HL-60/S4 treated with phorbol 12-myristate 13-acetate at 8.2 ng/mL for 4 days and 3 days (cell line): ENCODE results near the gene WBP2.

Experiments used
- in situ Hi-C: fragments of 300-500 bp; cut with MboI; formaldehyde crosslinking; loops from 2 replicates; pipeline ENCODE4 v1.15.0; 2022; ENCODE audit warnings: low sequenced_read_pairs

WBP2 gene

DNA sequence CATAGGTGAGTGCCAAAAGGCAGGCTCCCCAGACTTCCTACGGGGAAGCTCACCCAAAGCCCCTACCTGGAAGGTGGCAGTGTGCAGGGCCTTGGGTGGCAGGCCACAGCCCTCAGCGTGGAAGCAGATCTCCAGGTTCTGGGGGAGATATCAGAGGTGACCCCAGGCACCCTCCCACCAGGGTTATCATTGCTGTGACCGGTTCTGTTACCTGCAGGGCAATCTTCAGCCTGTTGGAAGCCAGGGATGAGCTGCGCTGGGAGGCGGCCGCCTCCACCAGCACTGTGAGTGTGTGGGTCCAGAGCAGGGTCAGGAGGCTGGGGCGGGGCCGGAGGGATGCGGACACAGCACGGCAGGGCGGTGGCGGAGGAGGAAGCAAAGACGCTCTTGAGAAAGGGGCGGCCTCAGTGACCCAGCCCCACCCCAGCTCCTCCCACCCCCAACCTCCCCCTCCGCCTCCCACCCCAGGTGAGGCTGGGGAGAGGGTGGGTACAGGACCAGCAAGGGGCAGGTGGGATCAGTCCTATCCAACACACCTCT, 24.0 kb downstream of the WBP2 start:
- in situ Hi-C loops, result no loop called here

DNA sequence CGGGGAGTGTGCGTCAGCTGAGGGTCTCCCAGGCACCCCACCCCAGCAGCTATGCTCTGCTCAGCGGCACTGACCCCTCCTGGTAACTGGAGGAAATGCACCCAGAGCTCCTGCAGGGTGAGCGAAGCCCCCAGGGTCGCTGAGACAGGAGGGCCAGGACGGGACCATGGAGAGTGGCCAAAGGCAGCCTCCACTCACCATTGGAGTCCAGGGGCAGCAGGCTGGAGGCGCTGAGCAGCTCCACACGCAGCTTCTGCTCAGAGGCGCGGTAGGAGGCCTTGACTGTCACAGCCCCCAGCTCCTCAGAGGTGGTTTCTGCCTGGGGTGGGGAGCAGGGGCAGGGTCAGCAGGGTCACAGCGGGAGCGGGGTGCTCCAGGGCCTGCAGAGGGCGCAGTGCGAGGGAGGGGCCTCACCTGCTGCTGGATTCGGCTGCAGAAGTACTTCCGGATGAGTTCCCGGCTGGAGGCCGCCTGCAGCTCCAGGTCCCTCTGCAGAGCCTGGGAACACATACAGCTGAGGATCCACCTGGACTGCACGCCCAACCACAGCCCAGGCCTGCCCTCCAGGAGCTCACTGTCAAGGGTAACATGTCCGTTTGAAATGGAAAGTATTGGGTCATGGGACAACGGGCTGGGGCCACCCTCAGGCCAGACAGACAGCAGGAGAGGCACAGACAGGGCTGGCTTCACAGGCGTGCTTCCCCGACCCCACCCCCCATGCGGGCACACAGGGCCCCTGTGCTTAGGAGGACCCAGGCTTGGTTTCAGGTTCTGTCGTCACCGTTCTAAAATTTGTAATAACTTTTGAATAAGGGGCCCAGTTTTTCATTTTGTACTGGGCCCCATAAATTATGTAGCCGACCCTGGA, 24.7 kb downstream of the WBP2 start:
- in situ Hi-C loops, result no loop called here

DNA sequence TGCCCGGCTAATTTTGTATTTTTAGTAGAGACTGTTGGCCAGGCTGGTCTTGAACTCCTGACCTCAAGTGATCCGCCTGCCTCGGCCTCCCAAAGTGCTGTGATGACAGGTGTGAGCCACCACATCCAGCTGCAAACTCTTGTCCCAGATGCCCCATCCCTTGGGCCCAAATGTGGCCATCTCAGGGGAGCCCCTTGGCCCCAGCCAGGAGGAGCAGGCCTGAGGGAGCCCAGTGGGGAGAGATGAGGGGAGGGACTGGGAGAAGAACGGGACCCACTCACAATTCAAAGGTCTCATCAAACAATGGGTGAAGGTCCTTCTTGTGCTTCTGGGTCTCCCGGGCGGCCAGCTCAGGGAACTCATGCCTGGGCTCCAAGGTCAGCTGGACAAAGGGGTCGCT, 25.4 kb downstream of the WBP2 start:
- in situ Hi-C loops, result no loop called here

DNA sequence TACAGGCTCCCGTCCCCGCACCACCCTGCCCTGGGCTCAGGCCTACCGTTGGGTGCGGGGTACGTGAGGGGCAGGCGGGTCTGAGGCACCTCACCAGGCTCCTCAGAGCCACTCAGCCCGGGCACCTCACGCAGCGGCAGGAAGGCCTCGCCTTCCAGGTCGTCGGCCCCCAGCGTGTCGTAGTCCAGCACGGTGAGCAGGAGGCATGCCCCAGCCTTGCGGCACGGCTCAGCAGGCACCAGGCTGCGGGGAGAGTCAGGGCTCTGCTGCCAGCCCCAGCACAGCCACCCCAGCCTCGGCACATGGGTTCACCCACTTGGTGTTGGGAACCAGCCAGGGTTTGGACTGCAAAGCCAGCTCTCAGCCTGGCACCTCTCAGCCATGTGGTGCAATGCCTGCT, 26.4 kb downstream of the WBP2 start:
- in situ Hi-C loops, result no loop called here

DNA sequence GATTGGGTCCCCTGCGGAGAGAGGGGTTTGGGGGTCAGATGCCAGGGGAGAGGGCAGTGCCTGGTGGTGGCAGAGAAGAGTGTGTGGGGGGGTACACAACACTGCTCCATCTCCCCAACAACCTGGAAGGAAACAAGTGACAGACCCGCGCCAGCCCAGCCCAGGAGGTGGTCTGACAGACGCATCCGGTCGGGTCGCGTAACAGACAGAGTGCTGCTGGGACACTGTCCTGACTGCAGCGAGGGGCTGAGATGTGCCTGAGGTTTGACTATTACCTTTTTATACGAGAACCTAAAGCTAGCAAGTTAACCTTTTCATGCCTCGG, 27.1 kb downstream of the WBP2 start:
- in situ Hi-C loops, result no loop called here

DNA sequence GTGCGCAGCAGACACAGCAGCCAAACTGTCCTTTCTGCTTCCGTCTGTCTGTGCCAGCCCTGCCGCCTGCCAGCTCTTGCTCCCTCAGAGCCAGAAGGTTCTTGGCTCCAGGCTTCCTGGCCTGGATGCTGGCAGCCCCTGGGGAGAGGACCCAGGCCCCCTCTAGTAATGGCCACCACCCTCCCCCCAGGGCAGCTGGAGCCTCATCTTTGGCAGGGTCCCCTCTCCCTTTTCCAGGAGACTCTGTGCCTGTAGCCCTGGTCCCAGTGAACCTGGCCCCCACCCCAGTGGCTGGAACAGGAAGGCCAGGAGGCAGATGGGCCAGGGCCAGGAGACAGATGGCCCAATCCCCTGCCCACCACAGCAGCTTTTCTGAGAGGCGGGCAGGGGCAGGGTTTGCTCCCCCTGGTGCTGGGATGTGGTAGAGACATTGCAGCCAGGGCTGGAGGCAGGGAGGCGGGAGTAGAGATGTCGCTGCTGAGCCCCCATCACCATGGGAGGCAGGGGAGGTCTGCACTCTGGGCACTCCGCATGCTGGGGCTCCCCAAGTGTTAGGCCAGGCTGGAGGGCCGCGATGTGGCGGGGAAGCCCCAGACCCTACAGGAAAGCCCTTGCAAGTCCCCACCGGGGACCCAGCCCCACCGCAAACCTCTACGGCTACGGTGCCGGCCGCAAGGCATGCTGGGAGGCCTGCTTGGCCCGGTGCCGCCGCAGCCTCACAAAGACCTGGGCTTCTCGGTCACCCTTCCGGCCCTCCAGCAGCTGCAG, 27.6 kb downstream of the WBP2 start:
- in situ Hi-C loops, result no loop called here

DNA sequence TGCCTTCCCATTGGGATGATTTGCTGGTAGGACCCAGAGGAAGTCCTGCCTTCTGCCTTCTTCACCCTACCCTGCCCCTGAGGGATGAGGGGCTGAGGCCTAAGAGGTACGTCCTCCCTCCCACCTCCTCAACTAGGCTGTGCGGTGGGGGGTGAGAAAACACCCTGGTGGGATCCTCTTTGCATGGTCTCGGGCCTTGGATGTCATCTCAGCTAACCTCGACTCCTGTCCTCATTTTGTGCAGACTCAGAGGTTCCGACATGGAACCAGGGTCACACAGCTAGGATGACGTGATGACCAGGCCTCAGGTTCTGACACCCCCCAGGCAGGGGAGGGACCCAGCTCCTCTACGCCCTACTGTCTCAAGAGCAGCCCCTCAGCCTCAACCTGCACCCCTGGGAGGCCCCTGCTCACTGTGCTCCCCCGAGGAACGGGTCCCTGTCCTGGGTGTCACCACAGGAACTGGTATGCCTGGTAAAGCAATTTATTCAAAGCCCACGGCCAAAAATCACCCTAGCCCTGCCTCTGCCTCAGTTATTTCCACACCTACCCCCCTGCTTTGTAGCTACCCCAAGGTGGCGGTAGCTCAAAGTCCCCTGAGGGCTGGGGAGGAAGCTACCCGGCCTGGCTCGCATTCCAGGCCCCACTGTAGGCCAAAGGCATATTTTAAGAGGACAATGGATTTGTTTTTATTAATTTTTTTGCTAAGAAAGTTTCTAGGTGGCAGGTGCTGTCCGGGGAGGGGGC, 28.4 kb downstream of the WBP2 start:
- in situ Hi-C loops, result no loop called here

DNA sequence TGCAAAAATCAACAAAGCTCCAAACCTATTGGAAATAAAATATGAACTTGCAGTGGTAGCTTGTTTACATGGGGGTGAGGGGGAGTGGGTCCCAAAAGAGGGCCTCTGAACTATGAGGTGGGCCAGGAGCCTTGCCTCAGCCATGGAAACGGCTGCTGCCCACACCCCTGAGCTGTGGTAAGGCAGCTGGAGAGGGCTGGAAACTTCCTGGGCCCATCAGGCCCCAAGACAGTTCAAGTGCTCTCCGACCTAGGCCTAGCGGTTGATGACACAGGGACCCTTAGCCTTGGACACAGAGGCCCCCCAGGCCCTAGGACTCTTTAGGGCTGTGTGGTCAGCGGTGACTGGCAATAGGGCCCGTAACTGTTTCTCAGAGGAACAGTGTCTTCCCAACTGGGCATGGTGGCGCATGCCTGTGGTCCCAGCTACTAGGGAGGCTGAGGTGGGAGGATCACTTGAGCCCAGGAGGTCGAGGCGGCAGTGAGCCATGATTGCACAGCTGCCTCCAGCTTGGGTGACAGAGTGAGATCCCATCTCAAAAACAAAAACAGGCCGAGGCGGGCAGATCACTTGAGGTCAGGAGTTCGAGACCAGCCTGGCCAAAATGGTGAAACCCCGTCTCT, 29.3 kb downstream of the WBP2 start:
- in situ Hi-C loops, result no loop called here

DNA sequence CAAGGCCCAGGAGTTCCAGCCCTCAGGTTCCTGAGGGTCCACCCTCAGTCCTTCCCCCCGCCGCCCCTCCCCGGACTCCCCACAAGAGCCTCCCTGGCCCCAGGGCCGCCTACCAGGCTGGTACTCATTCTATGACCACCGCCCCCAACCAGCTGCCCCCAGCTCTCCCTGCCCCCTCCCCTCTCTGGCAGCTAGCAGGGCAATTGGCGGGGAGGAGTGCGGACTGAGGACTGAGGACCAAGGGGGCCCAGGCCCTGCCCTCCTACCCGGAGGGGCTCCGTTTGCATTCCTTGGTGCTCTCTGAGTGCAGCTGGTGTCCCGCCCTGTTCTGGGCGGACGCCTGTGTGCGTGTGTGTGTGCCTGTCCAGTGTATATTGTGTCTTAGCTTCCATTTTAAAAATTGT, 30.0 kb downstream of the WBP2 start:
- in situ Hi-C loops, result no loop called here

DNA sequence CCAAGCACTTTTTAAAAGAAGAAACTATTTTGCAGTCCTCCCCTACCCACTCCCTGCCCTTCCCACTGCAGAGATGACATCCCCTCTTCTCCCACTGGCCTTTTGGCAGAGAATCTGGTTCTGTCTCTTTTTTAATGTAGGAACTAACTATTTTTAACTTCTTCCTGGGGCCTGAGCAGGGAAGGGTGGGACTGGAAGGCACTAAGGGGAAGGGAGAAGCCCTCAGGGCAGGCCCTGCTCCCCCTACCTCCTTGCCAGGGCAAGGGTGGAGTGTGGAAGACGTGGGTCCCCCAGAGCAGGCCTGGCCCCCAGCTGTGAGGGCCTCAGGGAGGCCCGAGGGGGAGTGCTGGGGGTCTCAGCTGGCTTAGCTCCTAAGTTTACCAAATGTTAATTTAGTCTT, 30.5 kb downstream of the WBP2 start:
- in situ Hi-C loops, result no loop called here

DNA sequence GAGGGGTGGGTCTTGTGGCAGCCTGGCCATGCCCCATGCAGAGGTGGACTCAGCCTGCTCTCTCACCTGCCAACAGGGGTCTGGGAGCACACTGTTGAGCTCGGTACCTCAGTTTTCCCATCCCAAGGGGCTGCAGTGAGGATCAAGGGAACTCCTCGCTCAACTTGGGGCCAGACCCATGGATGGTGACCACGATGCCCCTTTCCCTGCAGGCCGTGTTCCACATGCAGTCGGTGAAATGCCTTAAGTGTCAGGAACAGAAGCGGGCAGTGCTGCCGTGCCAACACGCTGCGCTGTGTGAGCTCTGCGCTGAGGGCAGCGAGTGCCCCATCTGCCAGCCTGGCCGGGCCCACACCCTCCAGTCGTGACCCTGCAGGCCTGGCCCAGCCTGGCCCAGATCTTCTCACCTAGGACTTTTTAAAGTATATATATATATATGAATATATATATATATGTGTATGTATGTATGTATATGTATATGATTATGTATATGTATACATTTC, 31.0 kb downstream of the WBP2 start:
- in situ Hi-C loops, result no loop called here

DNA sequence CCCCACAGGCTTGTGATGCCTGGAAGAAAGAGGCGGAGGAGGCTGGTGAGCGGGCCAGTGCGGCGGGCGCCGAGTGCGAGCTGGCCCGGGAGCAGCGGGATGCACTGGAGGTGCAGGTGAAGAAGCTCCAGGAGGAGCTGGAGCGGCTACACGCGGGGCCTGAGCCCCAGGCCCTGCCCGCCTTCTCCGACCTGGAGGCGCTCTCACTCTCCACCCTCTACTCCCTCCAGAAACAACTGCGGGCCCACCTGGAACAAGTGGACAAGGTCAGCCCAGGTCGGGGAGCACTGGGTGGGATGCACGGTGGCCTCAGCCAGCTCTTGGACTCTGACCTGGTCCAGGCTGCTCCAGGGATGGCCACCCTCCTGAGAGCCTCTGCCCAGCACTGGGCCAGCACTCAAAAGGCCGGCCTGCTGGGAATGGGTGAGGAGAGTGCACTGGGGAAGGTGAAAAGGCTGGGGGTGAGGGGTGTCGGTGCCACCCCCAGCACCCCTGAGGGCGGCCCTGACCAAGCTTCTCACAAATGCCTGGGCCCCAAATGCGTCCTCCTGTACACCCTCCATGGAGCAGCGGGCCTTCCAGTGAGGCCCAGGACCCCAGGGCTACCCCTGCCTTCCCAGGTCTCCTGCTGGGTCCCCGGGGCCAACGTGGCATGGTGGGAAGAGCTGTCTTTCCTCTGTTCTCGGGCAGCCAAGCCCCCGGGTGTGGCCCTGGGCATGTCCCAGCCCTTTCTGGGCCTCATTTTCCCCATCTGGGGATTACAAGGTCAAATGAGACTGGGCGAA, 31.7 kb downstream of the WBP2 start:
- in situ Hi-C loops, result no loop called here

DNA sequence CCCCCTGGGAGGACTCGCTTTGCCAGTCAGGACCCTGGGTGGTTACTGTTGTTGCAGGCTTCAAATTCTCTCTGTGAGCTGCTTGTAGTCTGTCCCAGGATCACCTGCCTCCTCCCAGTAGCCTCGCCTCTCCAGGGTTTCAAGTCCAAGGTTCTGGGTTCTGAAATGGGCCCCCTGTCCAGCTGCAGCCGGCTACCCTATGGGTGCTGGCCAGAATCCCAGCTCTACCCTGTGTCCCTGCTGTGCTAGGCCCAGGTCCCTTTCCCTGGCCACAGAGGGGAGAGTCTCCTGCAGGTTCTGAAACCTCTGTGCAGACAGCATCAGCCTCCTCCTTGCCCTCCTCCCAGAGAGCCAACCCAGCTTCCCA, 32.4 kb downstream of the WBP2 start:
- in situ Hi-C loops, result no loop called here

DNA sequence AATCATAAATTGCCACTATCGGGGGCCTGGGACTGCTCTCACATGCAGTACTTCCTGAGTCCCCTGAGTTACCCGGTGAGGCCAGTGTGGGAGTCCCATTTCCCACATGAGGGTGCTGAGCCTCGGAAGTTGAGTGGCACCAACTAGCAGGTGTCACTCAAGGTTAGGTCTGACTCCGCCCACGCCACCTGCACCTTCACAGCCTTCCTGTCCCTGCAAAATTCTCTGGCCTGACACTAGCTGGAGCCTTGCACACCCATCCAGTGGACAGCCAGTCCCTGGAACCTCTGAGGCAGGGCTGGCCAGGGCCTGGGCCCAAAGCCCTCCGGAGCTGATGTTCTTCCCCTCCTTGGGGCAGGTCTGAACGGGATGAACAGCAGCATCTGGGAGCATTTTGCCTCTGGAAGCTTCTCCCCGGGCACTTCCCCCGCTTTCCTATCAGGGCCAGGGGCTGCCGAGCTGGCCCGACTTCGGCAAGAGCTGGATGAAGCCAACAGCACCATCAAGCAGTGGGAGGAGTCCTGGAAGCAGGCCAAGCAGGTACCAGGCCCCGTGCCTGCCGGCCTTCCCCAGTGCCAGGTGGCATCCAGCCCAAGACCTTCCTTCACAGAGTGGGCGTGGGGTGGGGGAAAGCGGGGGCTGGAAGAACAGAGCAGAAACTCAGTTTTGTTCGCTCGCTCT, 32.9 kb downstream of the WBP2 start:
- in situ Hi-C loops, result no loop called here

DNA sequence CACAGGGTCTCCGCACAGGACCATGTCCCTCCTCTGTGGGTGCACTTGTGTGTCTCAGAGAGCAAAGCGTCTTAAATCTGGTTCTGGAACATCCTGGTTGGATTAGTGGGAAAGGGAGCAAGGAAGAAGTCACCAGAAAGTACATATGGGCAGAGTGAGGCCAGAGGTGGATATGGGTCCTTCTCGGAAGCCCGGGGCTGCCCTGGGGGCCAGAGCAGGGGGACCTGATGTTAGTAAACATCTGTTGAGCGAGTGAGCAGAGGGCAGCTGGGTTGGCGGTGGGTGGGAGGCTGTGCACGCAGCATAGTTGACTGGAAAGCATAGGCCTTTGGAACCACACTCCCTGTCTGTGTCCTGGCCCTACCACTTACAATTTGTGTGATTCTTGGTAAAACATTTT, 33.6 kb downstream of the WBP2 start:
- in situ Hi-C loops, result no loop called here

DNA sequence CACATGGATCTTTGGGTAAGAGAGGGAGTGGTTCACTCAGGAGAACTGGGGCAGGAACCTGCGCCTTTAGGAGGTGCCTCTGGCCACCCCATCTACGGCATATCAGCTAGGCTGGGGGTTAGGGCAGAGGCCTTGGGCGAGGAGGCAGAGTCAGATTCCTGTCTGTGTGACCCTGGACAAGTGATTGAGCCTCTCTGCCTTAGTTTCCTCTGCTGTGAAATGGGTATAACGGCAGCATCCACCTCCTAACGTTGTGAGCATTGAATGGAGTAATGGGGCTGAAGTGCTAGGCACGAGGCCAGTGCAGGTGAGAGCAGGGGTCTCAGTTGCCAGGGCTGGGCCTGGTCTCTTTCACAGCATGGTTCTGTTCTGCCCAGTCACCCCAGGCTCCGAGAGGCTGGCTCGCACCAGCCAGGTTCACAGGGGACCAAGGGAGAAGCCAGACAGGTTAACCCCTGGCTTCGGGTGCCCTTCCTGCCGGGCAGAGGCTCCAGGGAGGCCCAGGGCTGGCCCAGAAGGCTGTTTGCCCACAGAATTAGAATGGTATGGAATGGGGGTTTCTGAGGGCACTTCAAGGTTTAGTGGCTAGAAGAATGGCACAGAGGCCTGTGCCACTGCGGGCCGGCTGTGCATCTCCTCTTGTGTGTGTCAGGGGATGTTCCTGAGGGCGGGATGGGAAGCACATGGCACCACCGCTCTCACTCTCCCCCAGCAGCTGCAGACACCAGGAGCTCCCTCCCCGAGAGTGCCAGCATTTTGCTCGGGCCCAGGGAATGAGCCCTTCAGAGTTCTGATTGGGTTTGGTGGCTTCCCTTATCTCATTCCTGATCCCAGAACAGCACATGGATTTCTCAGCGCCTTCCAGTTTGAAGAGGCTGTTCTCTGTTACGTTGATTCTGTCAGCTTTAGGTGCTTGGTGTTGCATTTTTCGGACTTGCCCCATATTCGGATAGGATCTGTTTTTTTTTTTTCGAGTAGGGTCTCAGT, 34.7 kb downstream of the WBP2 start:
- in situ Hi-C loops, result no loop called here

DNA sequence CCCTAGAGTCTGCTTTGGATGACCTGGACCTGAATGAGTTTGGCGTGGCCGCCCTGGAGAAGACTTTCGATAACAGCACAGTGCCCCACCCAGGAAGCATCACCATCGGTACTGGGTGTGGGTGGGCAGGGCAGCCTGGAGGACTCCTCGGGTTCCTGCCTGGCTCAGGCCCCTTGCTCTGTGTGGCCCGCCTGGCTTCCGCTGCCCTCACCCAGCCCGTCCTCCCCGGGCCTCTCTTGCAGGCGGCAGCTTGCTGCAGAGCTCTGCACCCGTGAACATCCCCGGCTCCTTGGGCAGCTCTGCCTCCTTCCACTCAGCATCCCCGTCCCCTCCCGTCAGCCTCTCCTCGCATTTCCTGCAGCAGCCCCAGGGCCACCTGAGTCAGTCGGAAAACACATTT, 35.5 kb downstream of the WBP2 start:
- in situ Hi-C loops, result no loop called here

DNA sequence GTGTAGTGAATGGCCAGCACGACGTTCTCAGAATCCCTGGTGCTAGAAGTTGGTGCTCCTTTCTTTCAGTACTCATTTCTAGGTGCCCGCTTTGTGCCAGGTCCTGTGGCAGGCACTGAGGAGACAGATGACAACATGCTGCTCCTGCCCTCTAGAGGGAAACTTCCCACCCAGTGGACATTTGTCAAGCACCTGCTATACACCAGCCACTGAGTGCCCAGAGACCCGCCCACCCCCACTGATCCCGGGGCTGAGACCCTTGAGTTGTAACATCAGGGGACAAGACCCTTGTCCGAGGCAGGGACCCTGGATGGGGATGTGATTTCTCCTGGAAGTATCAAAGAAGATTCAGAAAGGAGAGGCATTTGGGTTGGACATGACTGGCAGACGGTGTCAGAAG, 36.0 kb downstream of the WBP2 start:
- in situ Hi-C loops, result no loop called here
